SK-N-SH (cell line): ENCODE data around the gene PADI2. TPM values are rescaled to one million over a fixed set of nuclear protein-coding genes. Genes with fewer than 3 reads are reported as not detected.

Experiments used
- CTCF ChIA-PET: fragments of 300-600, 350-600 bp; formaldehyde crosslinking; extraction: SDS; loops from one replicate; lab custom pipeline; 2021; lab: Yijun Ruan, JAX
- POLR2A ChIA-PET: fragments of 350-600 bp; sonication (Branson Sonifier 250); formaldehyde crosslinking; extraction: SDS; loops from one replicate; lab custom pipeline; 2020; ENCODE audit warnings: antibody characterized with exemption, inconsistent platforms; lab: Yijun Ruan, JAX
- DNase-seq: peaks from one replicate; pipeline ENCODE4 v3.0.0; 2012
- H2AFZ ChIP-seq: fragments of 200-600 bp; sonication (generic); 2 replicates; pipeline ENCODE4 v1.8.1; 2016; ENCODE audit warnings: antibody characterized with exemption, mild to moderate bottlenecking, low read depth
- H3F3A ChIP-seq: fragments of 200-600 bp; sonication (generic); replicated peaks from 2 replicates; pipeline ENCODE3; 2016; ENCODE audit warnings: antibody characterized with exemption, mild to moderate bottlenecking; ENCODE audit not compliant: insufficient read depth
- H3K27ac ChIP-seq, 2 experiments: fragments of 200-500 bp in 1 of 2; fragments of 200-600 bp in 1 of 2; sonication (Bioruptor generic) in 1 of 2; sonication (generic), shearing (Covaris generic) in 1 of 2; 2 replicates each; pipeline versions ENCODE4 v1.5.1 to v1.6.1; 2014 to 2016; ENCODE audit warnings: low read depth in 2 of 2, inconsistent platforms in 1 of 2, low read length in 1 of 2, mild to moderate bottlenecking in 1 of 2, mixed read lengths in 1 of 2
- H3K27me3 ChIP-seq: fragments of 200-600 bp; sonication (generic), shearing (Covaris generic); 2 replicates; pipeline ENCODE4 v1.6.1; 2016; ENCODE audit warnings: mixed run types; ENCODE audit not compliant: insufficient read depth
- H3K36me3 ChIP-seq, 2 experiments: fragments of 200-500 bp in 1 of 2; fragments of 200-600 bp in 1 of 2; sonication (Bioruptor generic) in 1 of 2; sonication (generic) in 1 of 2; replicated peaks in 1 of 2; 2 replicates each; pipeline versions ENCODE3 to v1.5.1; 2014 to 2016; ENCODE audit warnings: low read length in 1 of 2, mild to moderate bottlenecking in 1 of 2; ENCODE audit not compliant: insufficient read depth in 2 of 2, control insufficient read depth in 1 of 2
- H3K4me1 ChIP-seq, 2 experiments: fragments of 200-500 bp in 1 of 2; fragments of 200-600 bp in 1 of 2; sonication (Bioruptor generic) in 1 of 2; sonication (generic), shearing (Covaris generic) in 1 of 2; 2 replicates each; pipeline versions ENCODE4 v1.5.1 to v1.6.1; 2014 to 2016; ENCODE audit warnings: low read depth in 1 of 2, low read length in 1 of 2, mixed run types in 1 of 2; ENCODE audit not compliant: insufficient read depth in 2 of 2, control insufficient read depth in 1 of 2
- H3K4me2 ChIP-seq: fragments of 200-600 bp; sonication (generic), shearing (Covaris generic); 2 replicates; pipeline ENCODE4 v1.6.1; 2017; ENCODE audit warnings: mixed run types
- H3K4me3 ChIP-seq, 2 experiments: fragments of 200-500 bp in 1 of 2; fragments of 200-600 bp in 1 of 2; sonication (Bioruptor generic) in 1 of 2; sonication (generic), shearing (Covaris generic) in 1 of 2; 2 replicates each; pipeline versions ENCODE4 v1.5.1 to v1.8.1; 2014 to 2016; ENCODE audit warnings: low read depth in 2 of 2, inconsistent platforms in 1 of 2, low read length in 1 of 2, mild to moderate bottlenecking in 1 of 2, mixed read lengths in 1 of 2, moderate library complexity in 1 of 2
- H3K79me2 ChIP-seq: fragments of 200-600 bp; sonication (generic); 2 replicates; pipeline ENCODE4 v1.8.1; 2017; ENCODE audit warnings: mild to moderate bottlenecking; ENCODE audit not compliant: insufficient read depth
- H3K9ac ChIP-seq: fragments of 200-600 bp; sonication (generic); 2 replicates; pipeline ENCODE4 v1.6.1; 2017; ENCODE audit warnings: mixed run types
- H3K9me2 ChIP-seq: fragments of 200-600 bp; sonication (generic); 2 replicates; pipeline ENCODE4 v1.6.1; 2017; ENCODE audit warnings: mixed run types
- H3K9me3 ChIP-seq: fragments of 200-600 bp; sonication (generic); 2 replicates; pipeline ENCODE4 v1.6.1; 2017; ENCODE audit warnings: mixed run types, mild to moderate bottlenecking, moderate library complexity
- H4K20me1 ChIP-seq: fragments of 200-600 bp; sonication (generic); 2 replicates; pipeline ENCODE4 v1.6.1; 2017; ENCODE audit warnings: mild to moderate bottlenecking, mixed run types; ENCODE audit not compliant: insufficient read depth
- CTCF ChIP-seq: fragments of 200-600 bp; sonication (generic); IDR thresholded peaks from 2 replicates; pipeline ENCODE4 v1.6.1; 2017; ENCODE audit warnings: antibody characterized with exemption, mild to moderate bottlenecking, moderate library complexity
- ELF1 ChIP-seq: IDR thresholded peaks from 2 replicates; pipeline ENCODE4 v1.4.0; 2012
- NFIC ChIP-seq: IDR thresholded peaks from 2 replicates; pipeline ENCODE4 v1.4.0; 2012; ENCODE audit warnings: borderline replicate concordance
- RAD21 ChIP-seq: IDR thresholded peaks from 2 replicates; pipeline ENCODE4 v1.6.1; 2012; ENCODE audit warnings: mild to moderate bottlenecking, low read length
- REST ChIP-seq: IDR thresholded peaks from 2 replicates; pipeline ENCODE4 v1.6.1; 2012; ENCODE audit warnings: mild to moderate bottlenecking, low read depth, low read length, moderate library complexity
- RFX5 ChIP-seq: IDR thresholded peaks from 2 replicates; pipeline ENCODE4 v1.6.1; 2012; ENCODE audit warnings: mild to moderate bottlenecking, improper control_type of control experiment, low read length
- SMC3 ChIP-seq: IDR thresholded peaks from 2 replicates; pipeline ENCODE4 v1.6.1; 2012; ENCODE audit warnings: low read depth, low read length, improper control_type of control experiment
- TAF1 ChIP-seq: IDR thresholded peaks from 2 replicates; pipeline ENCODE4 v1.6.1; 2012; ENCODE audit warnings: low read depth, mild to moderate bottlenecking, low read length, moderate library complexity, borderline replicate concordance
- ZBTB33 ChIP-seq: IDR thresholded peaks from 2 replicates; pipeline ENCODE4 v1.4.0; 2012; ENCODE audit warnings: low read depth, borderline replicate concordance
- WGBS: methylation state at CpG from one replicate; pipeline ENCODE4 v1.1.6; 2017; ENCODE audit warnings: low lambda C conversion rate; 5-methylcytosine and 5-hydroxymethylcytosine counted together
- polyA plus RNA-seq, 3 experiments: library from polyadenylated mRNA; depleted of rRNA; stranded (reverse); fragments of >200 nt; gene quantifications; 2 replicates each; pipeline ENCODE4 v1.2.3, GENCODE V29; 2012

Gene PADI2
- polyA plus RNA-seq, 1 of the 3 experiments (the other 2 are of a cell fraction) = 0.58 TPM

- Histone ChIP-seq H3K9me3 (no peaks in the 10 kb centered on the region), H4K20me1 (no peaks in the 10 kb centered on the region), H3K4me2 (no peak overlapping the region), H3K4me1 (no peaks in the 10 kb centered on the region), H3K27ac (no peak overlapping the region), H3K9me2 (no peaks in the 10 kb centered on the region), H3K27me3 (peaks cover 8% of the 10 kb centered on the region; the same call in 1 of the 2 replicates), H2AFZ (no peak overlapping the region), H3K4me3 (no peak overlapping the region), H3K9ac (no peak overlapping the region), H3F3A (peaks cover 14% of the 10 kb centered on the region), H3K36me3 (no peaks in the 10 kb centered on the region), H3K79me2 (no peaks in the 10 kb centered on the region)
- 57% methylated on average over 11 of the region's 11 CpGs for WGBS
- no peak for DNase-seq
- TF ChIP-seq REST (no peak), ZBTB33 (no peak)
- POLR2A ChIA-PET = no interaction called here
- CTCF ChIA-PET = interaction anchor here (0.6 to 1.9 kb wide), 13 partner anchors 10 to 331 kb away, joined by 3 to 11 read pairs (median 4); no protein-coding TSS in a partner anchor
These were observed 58.9 kb downstream of the PADI2 start for GRCh38 chr1:17060306-17060749.

GRCh38 chr1:17059391-17060305 is 59.6 kb downstream of the PADI2 start:
- Histone ChIP-seq H3K9ac (no peak overlapping the region), H3K9me3 (no peaks in the 10 kb centered on the region), H3K4me3 (no peak overlapping the region), H3K36me3 (no peaks in the 10 kb centered on the region), H2AFZ (no peak overlapping the region), H3F3A (peaks cover 14% of the 10 kb centered on the region), H3K4me2 (no peak overlapping the region), H3K4me1 (no peaks in the 10 kb centered on the region), H3K9me2 (no peaks in the 10 kb centered on the region), H4K20me1 (no peaks in the 10 kb centered on the region), H3K27ac (no peak overlapping the region), H3K79me2 (no peaks in the 10 kb centered on the region), H3K27me3 (peaks cover 8% of the 10 kb centered on the region; the same call in 1 of the 2 replicates)
- ChIA-PET CTCF (interaction anchor here (0.6 to 1.9 kb wide), 13 partner anchors 21 to 332 kb away, joined by 3 to 11 read pairs (median 4); no protein-coding TSS in a partner anchor), POLR2A (no interaction called here)
- WGBS = 46% methylated on average over 7 of the region's 12 CpGs
- TF ChIP-seq CTCF = peak; percentile 77
- peak; percentile 73 for TF ChIP-seq SMC3
- TF ChIP-seq RAD21 = peak; percentile 94
- TF ChIP-seq NFIC = no peak
- TF ChIP-seq RFX5 = no peak
- no peak for TF ChIP-seq ELF1
- no peak for TF ChIP-seq TAF1
- DNase-seq = peak; percentile 78
